Testis (tissue), 2 donors: ENCODE data around the gene CASP3.

Experiments used
- CTCF ChIP-seq, 3 experiments: fragments of 450-650 bp in 2 of 3; fragments of 200-600 bp in 1 of 3; sonication (generic) in 1 of 3; IDR thresholded peaks; one replicate each; pipeline ENCODE4 v1.5.1; 2016 to 2019; ENCODE audit warnings: antibody characterized with exemption in 3 of 3, mild to moderate bottlenecking in 2 of 3, moderate library complexity in 1 of 3
- POLR2A ChIP-seq: fragments of 450-650 bp; IDR thresholded peaks from one replicate; pipeline ENCODE4 v1.6.1; 2017; ENCODE audit warnings: antibody characterized with exemption, mild to moderate bottlenecking, moderate library complexity

DNA sequence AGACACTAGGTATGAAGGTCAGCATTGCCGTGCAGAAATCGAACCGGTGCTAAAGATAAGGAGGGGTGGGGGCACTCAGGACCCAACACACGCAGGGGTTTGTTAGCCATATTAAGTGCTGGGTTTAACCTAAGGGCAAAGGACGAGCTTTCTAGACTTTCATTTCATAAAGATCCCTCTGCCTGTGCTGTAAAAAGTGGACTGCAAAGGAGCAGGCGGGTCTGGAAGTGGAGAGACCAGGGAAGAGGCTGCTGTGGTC lies 1.3 kb downstream of the CASP3 start:
- TF ChIP-seq POLR2A (no peak), CTCF (IDR thresholded peaks at IDR 0.05) (no peak)
